HEK293T (cell line): Measurements from ENCODE around the gene AGBL5.

Experiments used
- CTCF ChIA-PET: fragments of 350-600 bp; formaldehyde crosslinking; extraction: SDS; loops from one replicate; lab custom pipeline; 2021; ENCODE audit warnings: antibody characterized with exemption, inconsistent platforms; lab: Yijun Ruan, JAX
- POLR2A ChIA-PET: fragments of 350-600 bp; formaldehyde crosslinking; extraction: SDS; loops from one replicate; lab custom pipeline; 2020; ENCODE audit warnings: antibody characterized with exemption, inconsistent platforms; lab: Yijun Ruan, JAX
- DNase-seq: peaks from one replicate; pipeline ENCODE4 v3.0.0; 2012; ENCODE audit warnings: mixed read lengths; ENCODE audit errors: extremely low spot score
- ARNT ChIP-seq: fragments of 450-650 bp; IDR thresholded peaks from 2 replicates; pipeline ENCODE4 v1.6.1; 2017; ENCODE audit warnings: mild to moderate bottlenecking
- BHLHE40 ChIP-seq: fragments of 450-650 bp; IDR thresholded peaks from 2 replicates; pipeline ENCODE4 v1.6.1; 2016; ENCODE audit warnings: mild to moderate bottlenecking, moderate library complexity, borderline replicate concordance
- CTBP1 ChIP-seq: fragments of 450-650 bp; IDR thresholded peaks from 2 replicates; pipeline ENCODE4 v1.6.1; 2016; ENCODE audit warnings: borderline replicate concordance
- ELF4 ChIP-seq: fragments of 450-650 bp; IDR thresholded peaks from 2 replicates; pipeline ENCODE4 v1.6.1; 2017; ENCODE audit warnings: antibody characterized with exemption
- FOXA1 ChIP-seq: fragments of 450-650 bp; IDR thresholded peaks from 2 replicates; pipeline ENCODE4 v1.6.1; 2016; ENCODE audit warnings: mild to moderate bottlenecking
- FOXK2 ChIP-seq: fragments of 450-650 bp; IDR thresholded peaks from 2 replicates; pipeline ENCODE4 v1.6.1; 2016; ENCODE audit warnings: mild to moderate bottlenecking
- FOXM1 ChIP-seq: fragments of 450-650 bp; IDR thresholded peaks from 2 replicates; pipeline ENCODE4 v1.6.1; 2017; ENCODE audit warnings: mild to moderate bottlenecking, borderline replicate concordance
- HDGF ChIP-seq: fragments of 450-650 bp; IDR thresholded peaks from 2 replicates; pipeline ENCODE4 v1.6.1; 2017; ENCODE audit warnings: antibody characterized with exemption, borderline replicate concordance
- L3MBTL2 ChIP-seq: fragments of 450-650 bp; conservative IDR thresholded peaks from 2 replicates; pipeline ENCODE4 v1.6.1; 2016; ENCODE audit warnings: mild to moderate bottlenecking
- LEF1 ChIP-seq: fragments of 450-650 bp; IDR thresholded peaks from 2 replicates; pipeline ENCODE4 v1.6.1; 2017; ENCODE audit warnings: mild to moderate bottlenecking, borderline replicate concordance
- NFRKB ChIP-seq: fragments of 450-650 bp; IDR thresholded peaks from 2 replicates; pipeline ENCODE4 v1.6.1; 2016; ENCODE audit warnings: mild to moderate bottlenecking, moderate library complexity
- PKNOX1 ChIP-seq: fragments of 450-650 bp; IDR thresholded peaks from 2 replicates; pipeline ENCODE4 v1.6.1; 2016
- SP1 ChIP-seq: fragments of 450-650 bp; IDR thresholded peaks from 2 replicates; pipeline ENCODE4 v1.6.1; 2017
- SUZ12 ChIP-seq: fragments of 450-650 bp; IDR thresholded peaks from 2 replicates; pipeline ENCODE4 v1.6.1; 2016; ENCODE audit warnings: mild to moderate bottlenecking
- TARDBP ChIP-seq: fragments of 450-650 bp; IDR thresholded peaks from 2 replicates; pipeline ENCODE4 v1.6.1; 2016
- ZNF384 ChIP-seq: fragments of 450-650 bp; IDR thresholded peaks from 2 replicates; pipeline ENCODE4 v1.6.1; 2016

AGBL5 gene

GRCh38 chr2:27083410-27084296, 32.2 kb downstream of the AGBL5 start:
- ChIA-PET CTCF (interaction anchor here (0.9 to 1.2 kb wide), 2 partner anchors 8 to 33 kb away, joined by 3 to 4 read pairs; no protein-coding TSS in a partner anchor), POLR2A (interaction anchor here (0.9 to 7.4 kb wide), 4 partner anchors 12 to 123 kb away, joined by 3 to 76 read pairs (median 16); partner anchors contain the start of genes AGBL5 and OST4)
- no peak for DNase-seq

GRCh38 chr2:27084297-27085061, 33.0 kb downstream of the AGBL5 start:
- CTCF ChIA-PET = interaction anchor here (1.0 to 1.3 kb wide), 2 partner anchors 123 to 130 kb away, joined by 6 read pairs; no protein-coding TSS in a partner anchor
- POLR2A ChIA-PET = interaction anchor here (0.9 to 7.4 kb wide), 5 partner anchors 12 to 123 kb away, joined by 3 to 76 read pairs (median 30); partner anchors contain the start of genes ABHD1, AGBL5 and OST4
- TF ChIP-seq ARNT (no peak), CTBP1 (no peak), ELF4 (no peak), SUZ12 (no peak), PKNOX1 (no peak), FOXM1 (no peak), LEF1 (no peak), HDGF (no peak), NFRKB (no peak), FOXA1 (no peak), ZNF384 (no peak), TARDBP (no peak), BHLHE40 (no peak)
- no peak for DNase-seq

More at GRCh38 chr2:27083410-27084296, 32.2 kb downstream of the AGBL5 start:
- TF ChIP-seq HDGF = no peak
- no peak for TF ChIP-seq FOXA1
- TF ChIP-seq CTBP1 = no peak
- TF ChIP-seq LEF1 = no peak
- TF ChIP-seq FOXK2 = no peak
- TF ChIP-seq NFRKB = no peak
- no peak for TF ChIP-seq BHLHE40
- no peak for TF ChIP-seq L3MBTL2
- no peak for TF ChIP-seq ELF4
- no peak for TF ChIP-seq PKNOX1
- TF ChIP-seq TARDBP = no peak
- no peak for TF ChIP-seq ZNF384

GRCh38 chr2:27085062-27085672, 33.7 kb downstream of the AGBL5 start:
- ChIA-PET POLR2A (interaction anchor here (0.6 to 7.4 kb wide), 5 partner anchors 13 to 123 kb away, joined by 3 to 76 read pairs (median 5); partner anchors contain the start of genes ABHD1, AGBL5 and OST4), CTCF (interaction anchor here (0.6 to 1.4 kb wide), 5 partner anchors 12 to 130 kb away, joined by 3 to 6 read pairs (median 5); partner anchors contain the start of gene AGBL5)
- TF ChIP-seq LEF1 = no peak
- no peak for TF ChIP-seq FOXM1
- no peak for TF ChIP-seq HDGF
- TF ChIP-seq BHLHE40 = no peak
- no peak for TF ChIP-seq PKNOX1
- no peak for TF ChIP-seq SUZ12
- no peak for TF ChIP-seq ELF4
- TF ChIP-seq FOXK2 = no peak
- no peak for TF ChIP-seq SP1
- no peak for TF ChIP-seq ZNF384
- no peak for TF ChIP-seq TARDBP
- no peak for TF ChIP-seq L3MBTL2
- TF ChIP-seq NFRKB = no peak
- DNase-seq = no peak

- peak; percentile 35 for DNase-seq
- CTCF ChIA-PET = interaction anchor here (0.6 to 1.4 kb wide), 5 partner anchors 11 to 131 kb away, joined by 3 to 6 read pairs (median 5); partner anchors contain the start of gene AGBL5
- POLR2A ChIA-PET = interaction anchor here (0.6 to 7.4 kb wide), 7 partner anchors 11 to 126 kb away, joined by 3 to 76 read pairs (median 5); partner anchors contain the start of genes ABHD1, AGBL5, ATRAID and OST4
Observed at GRCh38 chr2:27085673-27086089, 34.2 kb downstream of the AGBL5 start.

More at GRCh38 chr2:27085673-27086089, 34.2 kb downstream of the AGBL5 start:
- no peak for TF ChIP-seq HDGF
- TF ChIP-seq NFRKB = no peak
- TF ChIP-seq FOXK2 = no peak
- TF ChIP-seq SP1 = no peak
- no peak for TF ChIP-seq ZNF384
- peak; percentile 10 for TF ChIP-seq L3MBTL2
